Transverse colon (tissue), 4 donors: ENCODE results near the gene GAS5. TPM values are rescaled to one million over a fixed set of nuclear protein-coding genes. Genes with fewer than 3 reads are reported as not detected.
A peak's percentile ranks its signal among the peaks of the same experiment; 100 is the strongest.

Experiments
- DNase-seq: peaks from one replicate; pipeline ENCODE4 v3.0.0-alpha.2; 2019
- H3K27ac ChIP-seq, 4 donors: fragments of 200-600 bp; sonication (generic); 2 replicates each; pipeline ENCODE4 v1.5.1; 2016 to 2018; ENCODE audit warnings: inconsistent platforms in 4 of 4
- H3K27me3 ChIP-seq: fragments of 200-600 bp; sonication (generic); 2 replicates; pipeline ENCODE4 v1.5.1; 2017; ENCODE audit warnings: inconsistent platforms
- H3K36me3 ChIP-seq, 4 donors: fragments of 200-600 bp; sonication (generic); 2 replicates each; pipeline ENCODE4 v1.5.1; 2017 to 2019; ENCODE audit warnings: inconsistent platforms in 4 of 4
- H3K4me1 ChIP-seq, 4 donors: fragments of 200-600 bp; sonication (generic); 2 replicates each; pipeline ENCODE4 v1.5.1; 2017 to 2020; ENCODE audit warnings: inconsistent platforms in 4 of 4
- H3K4me3 ChIP-seq, 4 donors: fragments of 200-600 bp; sonication (generic); 1 replicate in 1 of 4; 2 replicates in 3 of 4; pipeline versions ENCODE4 v1.5.1 to v1.6.1; 2017 to 2019; ENCODE audit warnings: inconsistent platforms in 4 of 4
- H3K9me3 ChIP-seq, 2 donors: fragments of 200-600 bp; sonication (generic); 2 replicates each; pipeline ENCODE4 v1.5.1; 2017 to 2019; ENCODE audit warnings: inconsistent platforms in 2 of 2
- CTCF ChIP-seq, 5 experiments: fragments of 200-600 bp in 3 of 5; fragments of 450-650 bp in 2 of 5; sonication (generic) in 3 of 5; IDR thresholded peaks; 1 replicate in 2 of 5; 2 replicates in 3 of 5; pipeline ENCODE4 v1.5.1; 2016 to 2017; ENCODE audit warnings: antibody characterized with exemption in 5 of 5, inconsistent platforms in 3 of 5, mild to moderate bottlenecking in 2 of 5, moderate library complexity in 1 of 5
- EP300 ChIP-seq: sonication (generic); formaldehyde crosslinking; IDR thresholded peaks from one replicate; pipeline ENCODE4 v1.6.1; 2017; ENCODE audit warnings: antibody characterized with exemption, low read depth
- POLR2A ChIP-seq: fragments of 450-650 bp; IDR thresholded peaks from one replicate; pipeline ENCODE4 v1.6.1; 2016; ENCODE audit warnings: antibody characterized with exemption, mild to moderate bottlenecking, moderate library complexity
- POLR2AphosphoS5 ChIP-seq, 3 donors: sonication (generic); formaldehyde crosslinking; IDR thresholded peaks; one replicate each; pipeline ENCODE4 v1.6.1; 2016; ENCODE audit warnings: antibody characterized with exemption in 3 of 3
- WGBS, 2 donors: methylation state at CpG; one replicate each; pipeline ENCODE4 v1.1.5; 2018; ENCODE audit warnings: low coverage in 1 of 2; 5-methylcytosine and 5-hydroxymethylcytosine counted together
- in situ Hi-C, 4 donors: fragments of 200-750 bp; cut with MboI; loops; one replicate each; pipeline versions ENCODE4 v1.15.0 to v1.15.1; 2017; ENCODE audit warnings: low sequenced_read_pairs in 3 of 4, low pct_ligation_motif_present in 1 of 4, low pct_unique_long_range_greater_than_20kb in 1 of 4
- intact Hi-C: fragments of 100-400 bp; cut with DNase I; formaldehyde crosslinking; loops from one replicate; pipeline ENCODE4 v1.15.1; 2023; ENCODE audit warnings: low total_unique reads
- total RNA-seq, 4 donors: library from RNA; depleted of rRNA; stranded (reverse); fragments of >200 nt; gene quantifications; one replicate each; pipeline ENCODE4 v1.1.0, GENCODE V29; 2016

The GAS5 gene
- total RNA-seq, 4 donors from 2014 or later, result 82.7 to 435 (median 193) TPM

GRCh38 chr1:173867141-173867752, 542 bp downstream of the GAS5 start:
- DNase-seq, result no peak
- Histone ChIP-seq H3K9me3 (no peaks in the 10 kb centered on the region), H3K27me3 (no peaks in the 10 kb centered on the region), H3K36me3 (peaks cover 0 to 27% (median 13%) of the 10 kb centered on the region in 4 donors), H3K4me3 (peak overlapping the region; percentile 55 to 75 (median 64)), H3K4me1 (peaks cover 10 to 52% (median 34%) of the 10 kb centered on the region in 4 donors), H3K27ac (peak overlapping the region; percentile 95 to 98 (median 97))
- intact Hi-C loops (no loop called here), in situ Hi-C loops (no loop called here)
- WGBS, 2 donors, result 0 to 4% methylated on average over 9 to 32 of the region's 32 CpGs
- no peak for TF ChIP-seq EP300
- no peak for TF ChIP-seq CTCF (IDR thresholded peaks at IDR 0.05)
- TF ChIP-seq POLR2AphosphoS5 (IDR thresholded peaks at IDR 0.05), result no peak
- TF ChIP-seq POLR2A, result no peak

DNA sequence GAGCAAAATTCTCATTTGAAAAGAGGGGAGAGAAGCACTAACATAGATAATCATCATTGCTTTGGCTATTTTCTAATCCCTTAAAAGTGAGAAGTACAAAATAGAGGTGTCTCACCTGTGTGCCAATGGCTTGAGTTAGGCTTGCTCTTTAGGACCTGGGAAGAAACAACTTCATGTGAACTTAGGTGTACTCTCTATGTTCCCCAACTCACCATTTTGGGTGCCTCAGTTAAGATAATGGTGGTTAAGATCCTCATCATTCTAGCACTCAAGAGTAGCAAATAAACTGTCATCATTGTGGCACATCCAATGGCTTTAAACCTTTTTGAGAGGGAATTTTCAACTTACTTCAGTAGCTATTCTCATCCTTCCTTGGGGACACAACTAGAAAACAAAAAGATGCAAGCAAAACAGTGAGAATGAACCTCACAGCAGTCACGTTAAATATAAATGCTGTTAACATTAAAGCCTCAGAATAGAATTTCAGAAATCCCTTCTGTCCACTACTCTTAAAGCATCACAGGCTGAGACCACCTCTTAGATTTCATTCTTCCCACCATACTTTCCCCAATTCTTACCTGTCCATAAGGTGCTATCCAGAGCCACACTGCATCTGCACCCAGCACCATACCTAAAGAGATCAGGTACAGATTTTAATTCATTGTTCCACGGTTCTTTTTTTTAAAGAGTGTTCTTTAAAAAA, 1.2 kb downstream of the GAS5 start:
- H3K36me3 ChIP-seq, result peaks cover 0 to 27% (median 13%) of the 10 kb centered on the region in 4 donors
- in situ Hi-C loops, result no loop called here
- H3K4me1 ChIP-seq, result peaks cover 10 to 52% (median 34%) of the 10 kb centered on the region in 4 donors
- peak overlapping the region in 3 of 4 donors; percentile 57 to 75 (median 71) for H3K4me3 ChIP-seq
- H3K27ac ChIP-seq, result peak overlapping the region; percentile 95 to 98 (median 97)
- 10 to 13% methylated on average over 2 of the region's 2 CpGs for WGBS, 2 donors
- no peak for DNase-seq
- intact Hi-C loops, result no loop called here
- no peaks in the 10 kb centered on the region for H3K27me3 ChIP-seq
- H3K9me3 ChIP-seq, result no peaks in the 10 kb centered on the region
- TF ChIP-seq POLR2A (no peak), POLR2AphosphoS5 (IDR thresholded peaks at IDR 0.05) (no peak), EP300 (no peak), CTCF (IDR thresholded peaks at IDR 0.05) (no peak)

GRCh38 chr1:173865468-173866164, 2.2 kb downstream of the GAS5 start:
- Histone ChIP-seq H3K27me3 (no peaks in the 10 kb centered on the region), H3K4me3 (peak overlapping the region in 2 of 4 donors; percentile 71 to 75), H3K27ac (peak overlapping the region in 3 of 4 donors; percentile 24 to 98 (median 96)), H3K36me3 (peaks cover 0 to 27% (median 13%) of the 10 kb centered on the region in 4 donors), H3K9me3 (no peaks in the 10 kb centered on the region), H3K4me1 (peaks cover 10 to 47% (median 34%) of the 10 kb centered on the region in 4 donors)
- 24 to 30% methylated on average over 2 to 4 of the region's 4 CpGs for WGBS, 2 donors
- intact Hi-C loops (no loop called here), in situ Hi-C loops (no loop called here)
- TF ChIP-seq EP300 (no peak), POLR2AphosphoS5 (IDR thresholded peaks at IDR 0.05) (no peak), POLR2A (no peak), CTCF (IDR thresholded peaks at IDR 0.05) (no peak)
- no peak for DNase-seq
